Stimulated activated CD4-positive, alpha-beta T cell treated with anti-CD3 and anti-CD28 coated beads, Interleukin-12 subunit alpha, Interleukin-12 subunit beta, amount 100 ng/mL, for 24 hours (primary cell): ENCODE data around the gene RTKN.
"Not testable (repeated sequence)": the region's sequence is repeated elsewhere in the genome, so short reads cannot be mapped to it uniquely, and the experiment has no call there.

Source experiments
- DNase-seq, 2 experiments: peaks; one replicate each; pipeline ENCODE4 v3.0.0-alpha.2; 2020; ENCODE audit warnings: low read depth in 2 of 2

RTKN gene

GRCh38 chr2:74461187-74462053 lies 19.7 kb upstream of the RTKN start:
- no peak for DNase-seq

- DNase-seq = not testable (repeated sequence)
Measured at GRCh38 chr2:74460187-74460586, 18.4 kb upstream of the RTKN start.

- DNase-seq = not testable (repeated sequence)
Measured at GRCh38 chr2:74459503-74460118, 17.9 kb upstream of the RTKN start.

GRCh38 chr2:74458938-74459363 lies 17.2 kb upstream of the RTKN start:
- DNase-seq = no peak

GRCh38 chr2:74458132-74458937 lies 16.6 kb upstream of the RTKN start, which contains the start of gene WBP1:
Gene WBP1, plus strand, starts transcription at chr2:74458438. Its CDS starts 165 bp downstream, at chr2:74458603.
- DNase-seq = peak; percentile 98 to 99

- peak; percentile 56 to 74 for DNase-seq
Measured at GRCh38 chr2:74457549-74458131, 15.9 kb upstream of the RTKN start.

GRCh38 chr2:74457129-74457548 lies 15.4 kb upstream of the RTKN start:
- no peak for DNase-seq

GRCh38 chr2:74454654-74455511 lies 13.1 kb upstream of the RTKN start, which contains the start of gene INO80B:
Gene INO80B, plus strand, starts transcription at chr2:74455087. Its CDS starts 30 bp downstream, at chr2:74455117.
- peak; percentile 95 to 98 for DNase-seq

GRCh38 chr2:74450570-74451190 lies 8.9 kb upstream of the RTKN start:
- DNase-seq = no peak

GRCh38 chr2:74448771-74449170 lies 7.0 kb upstream of the RTKN start:
- no peak for DNase-seq

GRCh38 chr2:74447230-74447999 lies 5.7 kb upstream of the RTKN start:
- no peak for DNase-seq

- no peak for DNase-seq
Measured at GRCh38 chr2:74444498-74445318, 3.0 kb upstream of the RTKN start.

GRCh38 chr2:74442483-74443297 lies 953 bp upstream of the RTKN start:
- DNase-seq = not testable (repeated sequence)

GRCh38 chr2:74441170-74441689 lies 507 bp downstream of the RTKN start:
- DNase-seq = no peak

- peak in 1 of 2 experiments; percentile 52 for DNase-seq
Measured at GRCh38 chr2:74440378-74441169, 1.2 kb downstream of the RTKN start.

- no peak for DNase-seq
Measured at GRCh38 chr2:74439803-74440377, 1.8 kb downstream of the RTKN start.
